AG04450 (cell line): ENCODE results near the gene KRTAP10-8. TPM values are rescaled to one million over a fixed set of nuclear protein-coding genes. Genes with fewer than 3 reads are reported as not detected.

Source experiments
- CTCF ChIA-PET: fragments of 300-600, 350-600 bp; formaldehyde crosslinking; extraction: SDS; loops from one replicate; lab custom pipeline; 2022; ENCODE audit warnings: antibody characterized with exemption, inconsistent platforms; lab: Charles Lee
- POLR2A ChIA-PET: fragments of 350-600 bp; formaldehyde crosslinking; extraction: SDS; loops from one replicate; lab custom pipeline; 2021; ENCODE audit warnings: antibody characterized with exemption, inconsistent platforms; lab: Yijun Ruan, JAX
- DNase-seq: peaks from one replicate; pipeline ENCODE4 v3.0.0-alpha.2; 2011; ENCODE audit warnings: low read depth, low spot score
- H3K27ac ChIP-seq: one replicate; pipeline ENCODE4 v1.5.1; 2012; ENCODE audit warnings: low read depth, low read length, control low read depth
- H3K27me3 ChIP-seq: one replicate; pipeline ENCODE4 v1.6.0; 2012; ENCODE audit warnings: low read length; ENCODE audit not compliant: control insufficient read depth, insufficient read depth
- H3K4me3 ChIP-seq: 2 replicates; pipeline ENCODE4 v1.5.1; 2011; ENCODE audit warnings: mild to moderate bottlenecking, low read depth, low read length, control low read depth
- H3K9me3 ChIP-seq: 2 replicates; pipeline ENCODE4 v1.5.1; 2012; ENCODE audit warnings: low read length; ENCODE audit not compliant: control insufficient read depth, insufficient read depth
- polyA plus RNA-seq: library from polyadenylated mRNA; depleted of rRNA; stranded (reverse); fragments of >200 nt; gene quantifications from 2 replicates; pipeline ENCODE4 v1.2.3, GENCODE V29; 2011
- TF ChIP-seq, protein P1 (sequence below): IDR thresholded peaks from 2 replicates; pipeline ENCODE4 v1.5.1; 2011; ENCODE audit warnings: low read depth, low read length, control low read depth, inconsistent platforms

KRTAP10-8 gene
- polyA plus RNA-seq, 1 experiment, result not detected

DNA sequence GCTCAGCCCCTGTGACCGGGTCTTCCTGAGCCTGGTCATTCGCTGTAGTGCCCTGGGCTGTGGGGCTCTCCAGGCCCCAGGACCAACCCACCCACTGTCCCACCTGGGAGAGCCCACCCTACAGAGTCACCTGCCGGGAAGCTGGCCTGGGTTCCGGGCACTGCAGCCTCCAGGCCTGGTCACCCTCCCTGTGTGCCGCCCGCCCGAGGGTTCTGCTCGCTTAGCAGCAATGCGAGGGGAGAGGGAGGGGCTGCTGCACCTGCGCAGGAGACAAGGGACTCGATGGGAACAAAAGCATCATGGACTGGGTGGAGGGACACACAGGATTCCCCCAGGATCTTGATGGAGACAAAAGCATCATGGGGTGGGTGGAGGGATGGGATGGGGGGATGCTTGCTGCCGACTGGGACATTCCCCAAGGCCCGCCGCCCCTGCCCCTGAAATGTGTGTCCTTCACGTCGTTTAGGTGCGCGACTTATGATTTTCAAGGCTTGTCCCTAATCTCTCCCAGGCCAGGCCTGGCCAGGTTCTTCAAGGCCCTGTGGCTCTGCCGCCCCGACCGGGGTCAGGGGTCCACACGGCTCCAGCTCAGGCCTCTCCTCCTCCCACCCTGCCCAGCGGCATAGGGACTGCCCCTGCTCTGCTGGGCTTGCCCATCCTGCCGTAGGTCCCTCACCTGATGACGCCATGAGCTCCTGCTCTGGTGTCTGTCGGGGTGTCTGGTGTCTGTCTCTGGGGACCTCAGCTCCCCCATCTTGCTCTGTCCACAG is 1.7 kb downstream of the KRTAP10-8 start:
- H3K4me3 ChIP-seq, result no peak overlapping the region
- ChIA-PET POLR2A (no interaction called here), CTCF (no interaction called here)
- no peaks in the 10 kb centered on the region for H3K27me3 ChIP-seq
- no peak for DNase-seq
- no peak overlapping the region for H3K27ac ChIP-seq
- TF ChIP-seq, protein P1, sequence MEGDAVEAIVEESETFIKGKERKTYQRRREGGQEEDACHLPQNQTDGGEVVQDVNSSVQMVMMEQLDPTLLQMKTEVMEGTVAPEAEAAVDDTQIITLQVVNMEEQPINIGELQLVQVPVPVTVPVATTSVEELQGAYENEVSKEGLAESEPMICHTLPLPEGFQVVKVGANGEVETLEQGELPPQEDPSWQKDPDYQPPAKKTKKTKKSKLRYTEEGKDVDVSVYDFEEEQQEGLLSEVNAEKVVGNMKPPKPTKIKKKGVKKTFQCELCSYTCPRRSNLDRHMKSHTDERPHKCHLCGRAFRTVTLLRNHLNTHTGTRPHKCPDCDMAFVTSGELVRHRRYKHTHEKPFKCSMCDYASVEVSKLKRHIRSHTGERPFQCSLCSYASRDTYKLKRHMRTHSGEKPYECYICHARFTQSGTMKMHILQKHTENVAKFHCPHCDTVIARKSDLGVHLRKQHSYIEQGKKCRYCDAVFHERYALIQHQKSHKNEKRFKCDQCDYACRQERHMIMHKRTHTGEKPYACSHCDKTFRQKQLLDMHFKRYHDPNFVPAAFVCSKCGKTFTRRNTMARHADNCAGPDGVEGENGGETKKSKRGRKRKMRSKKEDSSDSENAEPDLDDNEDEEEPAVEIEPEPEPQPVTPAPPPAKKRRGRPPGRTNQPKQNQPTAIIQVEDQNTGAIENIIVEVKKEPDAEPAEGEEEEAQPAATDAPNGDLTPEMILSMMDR, result no peak
- peaks cover 54% of the 10 kb centered on the region for H3K9me3 ChIP-seq

DNA sequence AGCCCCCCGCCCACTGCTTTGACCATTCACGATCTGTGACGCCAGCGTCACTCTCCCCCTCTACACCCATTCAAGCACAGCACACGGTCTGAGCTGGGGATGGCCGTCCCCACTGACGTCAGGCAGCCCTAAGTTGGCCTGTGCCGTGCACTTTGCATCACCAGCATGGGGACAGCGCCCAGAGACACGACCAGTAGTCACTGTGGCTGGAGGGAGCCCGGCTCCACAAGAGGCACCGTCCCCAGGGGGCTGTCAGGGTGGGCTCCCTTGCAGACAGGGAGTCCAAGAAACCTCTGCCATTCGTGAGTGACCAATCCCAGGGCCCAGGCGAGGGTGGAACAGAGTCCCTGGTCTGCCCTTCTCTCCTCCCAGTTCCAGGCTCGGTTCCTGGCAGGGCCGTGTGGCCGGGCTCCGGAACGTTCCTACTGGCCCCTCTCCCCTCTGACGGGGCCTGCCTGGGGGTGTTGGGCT is 2.3 kb downstream of the KRTAP10-8 start:
- no peak for DNase-seq
- ChIA-PET CTCF (no interaction called here), POLR2A (no interaction called here)
- Histone ChIP-seq H3K27me3 (no peaks in the 10 kb centered on the region), H3K9me3 (peaks cover 54% of the 10 kb centered on the region), H3K4me3 (no peak overlapping the region), H3K27ac (no peak overlapping the region)
- TF ChIP-seq, protein P1, result no peak

DNA sequence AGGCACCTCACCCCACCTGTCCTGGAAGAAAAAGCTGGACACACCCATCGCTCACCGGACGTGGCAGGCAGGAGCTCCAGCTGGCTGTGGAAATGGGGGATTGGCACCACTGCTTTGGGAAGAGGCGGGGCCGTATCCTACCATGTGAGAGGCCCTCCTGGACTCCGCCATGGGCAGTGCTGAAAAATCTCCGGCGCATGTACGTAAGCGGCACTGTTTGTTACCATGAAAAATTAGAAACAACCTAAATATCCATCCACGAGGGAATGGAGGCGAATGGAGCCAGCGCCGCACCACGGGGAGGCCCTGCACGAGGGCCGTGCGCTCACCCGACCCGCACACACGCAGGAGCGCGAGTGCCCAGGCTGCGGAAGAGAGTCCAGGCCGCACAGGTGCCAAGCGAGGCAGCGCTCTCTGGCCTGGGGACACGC is 3.1 kb downstream of the KRTAP10-8 start:
- Histone ChIP-seq H3K9me3 (peaks cover 54% of the 10 kb centered on the region), H3K27ac (no peak overlapping the region), H3K27me3 (no peaks in the 10 kb centered on the region), H3K4me3 (no peak overlapping the region)
- ChIA-PET POLR2A (no interaction called here), CTCF (no interaction called here)
- DNase-seq, result no peak
- TF ChIP-seq, protein P1, result no peak

DNA sequence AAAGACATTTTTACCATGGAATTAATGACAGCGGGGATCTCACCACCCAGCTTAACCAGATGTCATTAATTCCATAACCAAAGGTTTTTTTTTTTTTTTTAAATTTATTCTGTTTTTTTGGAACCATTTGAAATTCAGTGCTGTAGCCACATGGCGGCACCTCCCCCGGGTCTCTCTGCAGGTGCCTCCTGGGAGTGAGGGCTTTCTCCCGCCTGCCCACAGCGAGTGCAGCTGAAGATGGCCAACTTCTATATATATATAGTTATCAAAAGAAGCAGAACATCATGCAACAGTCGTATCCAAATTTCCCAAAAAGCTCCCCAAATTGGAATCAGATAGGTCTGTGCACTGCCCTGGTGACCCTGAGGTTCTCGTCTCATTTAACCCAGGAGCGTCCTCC is 3.6 kb downstream of the KRTAP10-8 start:
- no peak for DNase-seq
- Histone ChIP-seq H3K27me3 (no peaks in the 10 kb centered on the region), H3K9me3 (peaks cover 54% of the 10 kb centered on the region), H3K27ac (no peak overlapping the region), H3K4me3 (no peak overlapping the region)
- ChIA-PET POLR2A (no interaction called here), CTCF (no interaction called here)
- TF ChIP-seq, protein P1, result no peak

DNA sequence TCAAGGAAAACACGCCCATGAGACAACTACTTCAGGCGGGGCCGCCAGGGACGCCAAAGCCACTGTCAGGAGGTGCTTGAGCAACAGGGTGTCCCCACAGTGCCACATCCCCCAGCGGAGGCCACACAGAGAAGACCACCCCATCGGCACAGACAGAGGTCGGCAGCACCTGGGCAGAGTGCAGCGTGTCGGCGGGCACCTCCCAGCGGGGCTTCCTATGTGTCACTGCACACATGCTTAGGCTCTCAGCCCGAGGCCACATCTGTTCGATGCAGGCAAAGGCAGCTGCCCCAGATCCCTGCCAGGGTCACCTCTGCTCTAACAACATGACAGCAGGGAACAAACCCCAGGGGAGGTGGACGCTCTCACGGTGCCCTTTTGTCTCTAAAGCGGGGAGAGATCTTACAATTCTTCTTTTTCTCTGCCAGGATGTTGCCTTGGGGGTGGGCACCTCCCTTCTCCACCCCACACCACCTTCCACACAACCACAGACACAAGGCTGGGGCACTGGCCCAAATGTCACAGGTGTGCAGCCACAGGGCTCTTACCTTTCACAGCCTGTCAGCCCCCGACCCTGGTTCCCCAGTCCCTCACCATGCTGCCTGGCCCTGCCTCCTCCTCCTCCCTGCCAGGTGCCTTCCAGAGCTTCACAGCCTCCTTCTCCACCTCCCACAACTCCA is 4.2 kb downstream of the KRTAP10-8 start:
- DNase-seq, result no peak
- H3K9me3 ChIP-seq, result peaks cover 54% of the 10 kb centered on the region
- H3K27ac ChIP-seq, result no peak overlapping the region
- ChIA-PET POLR2A (no interaction called here), CTCF (no interaction called here)
- H3K27me3 ChIP-seq, result no peaks in the 10 kb centered on the region
- TF ChIP-seq, protein P1, result no peak
- no peak overlapping the region for H3K4me3 ChIP-seq
